ENCODE results near the gene PLA2G2C. TPM values are rescaled to one million over a fixed set of nuclear protein-coding genes. Genes with fewer than 3 reads are reported as not detected.
"Not testable (repeated sequence)": the region's sequence is repeated elsewhere in the genome, so short reads cannot be mapped to it uniquely, and the experiment has no call there.

PLA2G2C gene
- total and polyA plus RNA-seq, 5 experiments from 2014 or later: not detected

- POLR2A ChIA-PET: no interaction called here
- H3K4me1 Mint-ChIP-seq: no peaks in the 10 kb centered on the region
- H3K36me3 Mint-ChIP-seq: no peaks in the 10 kb centered on the region
- DNase-seq (no peak), ATAC-seq (no peak)
- H3K9me3 Mint-ChIP-seq: no peaks in the 10 kb centered on the region
- H3K27ac Mint-ChIP-seq: no peak overlapping the region
- no peak overlapping the region for H3K4me3 Mint-ChIP-seq
- peaks cover 26 to 50% (median 34%) of the 10 kb centered on the region in 5 donors for H3K27me3 Mint-ChIP-seq
Measured at GRCh38 chr1:20220036-20220435, 33.7 kb upstream of the PLA2G2C start.

DNA sequence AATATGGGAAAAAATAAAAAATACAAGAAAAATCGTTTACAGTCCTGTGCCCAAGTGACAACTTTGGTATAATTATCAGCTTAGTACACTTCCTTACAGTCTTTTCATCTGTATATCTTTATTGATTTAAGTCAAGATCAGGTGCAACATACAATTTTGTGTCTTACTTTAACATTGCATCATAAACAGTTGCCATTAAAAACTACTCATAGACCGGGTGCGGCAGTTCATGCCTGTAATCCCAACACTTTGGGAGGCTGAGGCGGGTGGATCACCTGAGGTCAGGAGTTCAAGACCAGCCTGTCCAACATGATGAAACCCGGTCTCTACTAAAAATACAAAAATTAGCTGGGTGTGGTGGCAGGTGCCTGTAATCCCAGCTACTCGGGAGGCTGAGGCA is 32.7 kb upstream of the PLA2G2C start:
- H3K4me1 Mint-ChIP-seq, H3K4me3 Mint-ChIP-seq, H3K36me3 Mint-ChIP-seq, DNase-seq, POLR2A ChIA-PET, ATAC-seq, H3K27ac Mint-ChIP-seq, H3K9me3 Mint-ChIP-seq: not testable (repeated sequence)
- peaks cover 23 to 50% (median 32%) of the 10 kb centered on the region in 5 donors for H3K27me3 Mint-ChIP-seq

DNA sequence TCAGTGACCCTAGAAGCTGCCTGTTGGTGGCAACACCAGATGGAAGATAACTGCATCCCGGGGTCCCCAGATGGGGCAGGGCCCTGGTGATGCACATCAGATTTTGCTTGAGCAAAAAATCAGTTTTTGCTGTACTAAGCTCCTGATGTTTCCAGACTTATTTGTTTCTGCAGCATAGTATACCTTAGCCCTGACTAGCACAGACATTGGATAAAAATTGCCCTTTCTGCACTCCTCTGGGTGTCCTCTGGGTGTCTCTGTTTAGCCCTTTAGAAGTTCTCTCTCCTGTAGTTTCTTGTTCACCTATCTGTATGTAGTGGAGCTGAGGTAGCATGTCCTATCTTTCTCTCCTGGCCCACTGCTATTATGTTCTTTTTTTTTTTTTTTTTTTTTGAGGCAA is 30.3 kb upstream of the PLA2G2C start:
- no peak overlapping the region for H3K27ac Mint-ChIP-seq
- POLR2A ChIA-PET: no interaction called here
- DNase-seq (peak in 1 of 10 donors; percentile 6), ATAC-seq (peak in 1 of 2 donors; percentile 50)
- no peak overlapping the region for H3K4me3 Mint-ChIP-seq
- H3K9me3 Mint-ChIP-seq: no peaks in the 10 kb centered on the region
- H3K36me3 Mint-ChIP-seq: no peaks in the 10 kb centered on the region
- H3K4me1 Mint-ChIP-seq: peaks cover 2 to 8% (median 7%) of the 10 kb centered on the region in 4 donors
- peaks cover 17 to 46% (median 27%) of the 10 kb centered on the region in 5 donors for H3K27me3 Mint-ChIP-seq

GRCh38 chr1:20215716-20216115 is 29.4 kb upstream of the PLA2G2C start:
- no peaks in the 10 kb centered on the region for H3K9me3 Mint-ChIP-seq
- H3K4me1 Mint-ChIP-seq: peaks cover 2 to 8% (median 7%) of the 10 kb centered on the region in 4 donors
- ATAC-seq: no peak
- no peak overlapping the region for H3K27ac Mint-ChIP-seq
- H3K27me3 Mint-ChIP-seq: peaks cover 20 to 54% (median 34%) of the 10 kb centered on the region in 5 donors
- no peak for DNase-seq
- no peak overlapping the region for H3K4me3 Mint-ChIP-seq
- POLR2A ChIA-PET: no interaction called here
- no peaks in the 10 kb centered on the region for H3K36me3 Mint-ChIP-seq

DNA sequence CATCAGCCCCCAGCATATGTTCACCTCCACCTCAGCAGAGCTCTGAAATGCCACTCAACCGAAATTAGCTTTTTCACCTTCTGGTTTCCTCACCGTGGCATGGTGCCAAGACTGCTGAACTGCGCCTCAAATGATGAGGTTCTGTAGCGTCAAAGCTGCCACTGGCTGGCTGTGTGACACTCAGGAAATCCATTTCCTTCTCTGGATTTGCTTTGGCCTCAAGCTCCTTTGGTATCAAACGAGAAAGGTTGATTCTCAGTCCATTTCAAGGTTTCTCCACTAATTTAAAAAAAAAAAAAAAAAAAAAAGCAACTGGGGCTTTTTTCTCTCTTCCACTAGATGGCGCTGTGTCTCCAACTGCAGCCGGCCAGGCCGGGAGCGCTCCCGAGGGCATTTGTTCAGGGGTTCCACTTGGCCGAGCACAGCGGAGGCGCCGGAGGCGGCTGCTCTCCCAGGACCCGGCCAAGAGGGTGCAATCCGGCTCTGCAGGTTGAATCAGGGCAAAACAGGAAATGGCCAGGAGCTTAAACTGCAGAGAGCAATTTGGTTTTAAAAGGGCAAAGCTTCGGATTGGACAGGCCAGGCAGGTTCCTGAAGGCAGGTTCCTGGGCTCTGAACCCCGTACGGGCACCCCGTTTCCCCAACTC is 26.5 kb upstream of the PLA2G2C start:
- ATAC-seq (peak; percentile 54 to 73), DNase-seq (peak; percentile 15 to 71 (median 44))
- no peak overlapping the region for H3K27ac Mint-ChIP-seq
- peaks cover 19 to 72% (median 40%) of the 10 kb centered on the region in 5 donors for H3K27me3 Mint-ChIP-seq
- H3K36me3 Mint-ChIP-seq: no peaks in the 10 kb centered on the region
- no peaks in the 10 kb centered on the region for H3K9me3 Mint-ChIP-seq
- peak overlapping the region in 7 of 10 donors; percentile 26 to 70 (median 47) for H3K4me3 Mint-ChIP-seq
- peaks cover 2 to 8% (median 7%) of the 10 kb centered on the region in 4 donors for H3K4me1 Mint-ChIP-seq
- POLR2A ChIA-PET: interaction anchor here (0.7 to 1.1 kb wide), 2 partner anchors 282 to 310 kb away, joined by 3 to 5 read pairs; no protein-coding TSS in a partner anchor

GRCh38 chr1:20212085-20212684 is 25.9 kb upstream of the PLA2G2C start:
- POLR2A ChIA-PET: interaction anchor here (0.7 to 1.1 kb wide), 2 partner anchors 283 to 309 kb away, joined by 3 to 5 read pairs; no protein-coding TSS in a partner anchor
- no peaks in the 10 kb centered on the region for H3K36me3 Mint-ChIP-seq
- H3K27ac Mint-ChIP-seq: peak overlapping the region in 1 of 10 donors; percentile 43
- ATAC-seq: no peak
- no peak for DNase-seq
- H3K27me3 Mint-ChIP-seq: peaks cover 16 to 72% (median 39%) of the 10 kb centered on the region in 5 donors
- no peaks in the 10 kb centered on the region for H3K9me3 Mint-ChIP-seq
- peak overlapping the region in 1 of 10 donors; percentile 22 for H3K4me3 Mint-ChIP-seq
- H3K4me1 Mint-ChIP-seq: peaks cover 2 to 8% (median 7%) of the 10 kb centered on the region in 4 donors

- ATAC-seq (no peak), DNase-seq (no peak)
- peaks cover 2 to 8% (median 7%) of the 10 kb centered on the region in 4 donors for H3K4me1 Mint-ChIP-seq
- no peaks in the 10 kb centered on the region for H3K9me3 Mint-ChIP-seq
- H3K36me3 Mint-ChIP-seq: no peaks in the 10 kb centered on the region
- H3K27me3 Mint-ChIP-seq: peaks cover 16 to 68% (median 37%) of the 10 kb centered on the region in 5 donors
- POLR2A ChIA-PET: no interaction called here
- no peak overlapping the region for H3K27ac Mint-ChIP-seq
- H3K4me3 Mint-ChIP-seq: peak overlapping the region in 1 of 10 donors; percentile 22
Measured at GRCh38 chr1:20211511-20211931, 25.2 kb upstream of the PLA2G2C start.

DNA sequence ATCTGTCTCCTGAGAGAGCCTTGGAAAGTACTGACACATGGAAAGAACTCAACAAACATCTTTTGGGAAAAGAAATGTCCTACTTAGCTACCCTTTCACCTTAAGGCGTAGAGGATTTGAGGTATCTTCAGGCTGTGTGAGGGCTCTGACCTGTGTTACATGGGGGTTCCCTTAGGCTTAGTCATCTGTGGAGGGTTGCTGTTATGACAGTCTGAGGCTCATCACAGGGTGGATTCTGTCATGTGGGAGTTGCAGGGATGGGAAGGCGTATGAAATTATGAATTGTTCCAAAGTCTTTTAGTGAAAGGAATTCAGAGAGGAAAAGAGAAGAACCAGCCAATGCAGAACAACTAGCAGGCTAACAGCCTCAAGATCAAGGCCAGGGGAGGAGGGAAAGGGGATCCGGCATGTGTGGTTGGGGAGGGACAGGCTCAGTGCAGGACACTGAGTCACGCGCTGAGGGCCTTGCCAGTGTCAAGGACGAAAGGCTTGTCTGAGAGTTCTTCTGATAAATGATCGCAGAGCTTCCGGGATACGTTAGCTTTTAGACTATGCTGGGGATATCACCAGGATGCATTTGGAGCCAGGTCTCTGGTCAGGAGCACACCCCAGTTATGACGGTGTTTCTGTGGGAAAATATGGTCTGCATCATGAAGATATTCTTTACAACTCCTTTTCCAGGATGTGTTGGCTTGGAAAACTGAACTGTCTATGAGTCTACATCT is 24.6 kb upstream of the PLA2G2C start:
- ATAC-seq: no peak
- POLR2A ChIA-PET: no interaction called here
- peaks cover 2 to 8% (median 7%) of the 10 kb centered on the region in 4 donors for H3K4me1 Mint-ChIP-seq
- peaks cover 16 to 63% (median 34%) of the 10 kb centered on the region in 5 donors for H3K27me3 Mint-ChIP-seq
- H3K9me3 Mint-ChIP-seq: no peaks in the 10 kb centered on the region
- H3K36me3 Mint-ChIP-seq: no peaks in the 10 kb centered on the region
- no peak for DNase-seq
- peak overlapping the region in 1 of 10 donors; percentile 16 for H3K27ac Mint-ChIP-seq
- H3K4me3 Mint-ChIP-seq: peak overlapping the region in 2 of 10 donors; percentile 20 to 22

DNA sequence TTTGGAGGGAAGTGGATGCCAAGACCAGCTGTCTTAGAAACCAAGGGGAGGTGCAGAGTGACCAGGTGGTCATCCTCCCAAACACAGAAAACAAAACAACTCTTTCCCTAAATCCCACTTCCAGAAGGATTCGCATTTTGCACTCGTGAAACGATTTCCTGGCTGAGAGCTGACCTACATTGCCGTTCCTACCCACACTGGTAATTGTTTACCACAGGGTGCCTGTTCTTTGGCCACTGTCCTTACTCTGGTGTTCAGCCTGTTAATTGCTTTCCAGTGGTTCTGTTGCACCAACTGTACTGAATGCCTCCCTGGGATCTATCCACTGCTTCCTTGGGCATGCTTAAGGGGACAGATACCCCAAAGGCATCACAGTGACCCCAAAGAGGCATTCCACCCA is 23.2 kb upstream of the PLA2G2C start:
- H3K4me3 Mint-ChIP-seq: no peak overlapping the region
- peaks cover 2 to 8% (median 7%) of the 10 kb centered on the region in 4 donors for H3K4me1 Mint-ChIP-seq
- ATAC-seq (no peak), DNase-seq (no peak)
- POLR2A ChIA-PET: no interaction called here
- no peaks in the 10 kb centered on the region for H3K36me3 Mint-ChIP-seq
- peaks cover 11 to 49% (median 25%) of the 10 kb centered on the region in 5 donors for H3K27me3 Mint-ChIP-seq
- H3K9me3 Mint-ChIP-seq: no peaks in the 10 kb centered on the region
- peak overlapping the region in 1 of 10 donors; percentile 75 for H3K27ac Mint-ChIP-seq

- POLR2A ChIA-PET: no interaction called here
- H3K36me3 Mint-ChIP-seq: no peaks in the 10 kb centered on the region
- no peak overlapping the region for H3K27ac Mint-ChIP-seq
- no peak overlapping the region for H3K4me3 Mint-ChIP-seq
- ATAC-seq (no peak), DNase-seq (no peak)
- peaks cover 0 to 2% (median 2%) of the 10 kb centered on the region in 4 donors for H3K4me1 Mint-ChIP-seq
- H3K27me3 Mint-ChIP-seq: peaks cover 8 to 51% (median 18%) of the 10 kb centered on the region in 5 donors
- H3K9me3 Mint-ChIP-seq: no peaks in the 10 kb centered on the region
Measured at GRCh38 chr1:20207546-20207945, 21.2 kb upstream of the PLA2G2C start.

DNA sequence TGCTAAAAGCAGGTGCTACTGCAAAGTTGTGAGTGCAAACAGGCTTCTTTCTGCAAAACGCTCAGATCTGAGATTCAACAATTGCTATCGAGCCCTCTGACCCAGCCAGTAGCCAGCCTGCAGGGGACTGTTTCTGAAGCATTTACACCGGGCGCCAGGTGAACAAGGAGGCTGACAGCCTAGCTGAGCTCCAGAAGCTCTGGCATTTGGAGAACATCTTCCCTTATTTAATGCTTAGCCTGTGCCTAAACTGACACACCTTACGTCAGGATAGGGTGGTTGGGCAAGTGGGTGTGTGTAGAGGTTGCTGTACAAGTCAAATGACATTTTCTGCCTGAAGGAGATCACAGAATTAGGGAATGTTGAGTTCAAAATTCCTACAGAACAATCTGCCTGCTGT is 15.8 kb upstream of the PLA2G2C start:
- DNase-seq (no peak), ATAC-seq (no peak)
- Mint-ChIP-seq H3K4me1 (no peaks in the 10 kb centered on the region), H3K27me3 (peaks cover 7 to 43% (median 12%) of the 10 kb centered on the region in 5 donors), H3K36me3 (no peaks in the 10 kb centered on the region), H3K4me3 (no peak overlapping the region), H3K9me3 (no peaks in the 10 kb centered on the region), H3K27ac (no peak overlapping the region)
- POLR2A ChIA-PET: no interaction called here

DNA sequence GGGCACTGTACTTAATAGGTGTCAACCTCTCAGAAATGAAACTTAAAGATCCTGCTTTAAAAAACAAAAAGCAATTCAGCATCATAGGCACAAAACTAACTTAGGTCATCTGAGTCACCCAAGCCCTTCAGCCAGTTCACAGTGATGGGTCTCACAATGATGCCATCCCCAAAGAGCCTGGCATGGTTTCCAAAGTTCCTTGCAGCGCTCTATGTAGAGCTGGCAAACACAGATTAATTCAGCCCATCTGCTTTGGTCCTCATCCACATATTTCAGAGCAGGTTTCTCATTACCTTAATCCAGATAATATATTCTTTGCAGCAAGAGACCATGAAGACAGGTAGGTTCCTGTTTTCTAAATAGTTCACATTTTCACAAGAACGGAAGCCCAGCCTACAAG is 14.6 kb upstream of the PLA2G2C start:
- DNase-seq (no peak), ATAC-seq (no peak)
- Mint-ChIP-seq H3K27ac (no peak overlapping the region), H3K36me3 (no peaks in the 10 kb centered on the region), H3K4me1 (no peaks in the 10 kb centered on the region), H3K4me3 (no peak overlapping the region), H3K27me3 (peaks cover 10 to 51% (median 13%) of the 10 kb centered on the region in 5 donors), H3K9me3 (no peaks in the 10 kb centered on the region)
- POLR2A ChIA-PET: no interaction called here

GRCh38 chr1:20199840-20200239 is 13.5 kb upstream of the PLA2G2C start:
- Mint-ChIP-seq H3K9me3 (no peaks in the 10 kb centered on the region), H3K4me3 (no peak overlapping the region), H3K27me3 (peaks cover 12 to 60% (median 17%) of the 10 kb centered on the region in 5 donors), H3K27ac (no peak overlapping the region), H3K4me1 (peaks cover 0 to 4% (median 2%) of the 10 kb centered on the region in 4 donors), H3K36me3 (no peaks in the 10 kb centered on the region)
- no peak for ATAC-seq
- DNase-seq: no peak
- POLR2A ChIA-PET: no interaction called here

Data from naive thymus-derived CD8-positive, alpha-beta T cell (primary cell).